Heart right ventricle (tissue), 16 donors: ENCODE results near the gene HPDL. TPM values are rescaled to one million over a fixed set of nuclear protein-coding genes. Genes with fewer than 3 reads are reported as not detected.

Experiments used
- ATAC-seq, 8 donors: fragments of 200-7000 bp; cut with Tn5 transposase; one replicate each; pipeline ENCODE4 v1.9.1; 2020; ENCODE audit warnings: mild to moderate bottlenecking in 8 of 8, moderate library complexity in 8 of 8, moderate number of reproducible peaks in 1 of 8
- DNase-seq, 2 donors: peaks; one replicate each; pipeline ENCODE4 v3.0.0-alpha.2; 2020
- H3K27ac ChIP-seq, 10 donors: fragments of 200-600 bp; sonication (generic) in 2 of 10; one replicate each; pipeline versions ENCODE4 v1.5.0 to v1.8.0; 2020 to 2022; ENCODE audit warnings: mild to moderate bottlenecking in 3 of 10
- H3K27me3 ChIP-seq, 7 donors: fragments of 200-600 bp; one replicate each; pipeline ENCODE4 v1.8.0; 2021 to 2022; ENCODE audit warnings: mild to moderate bottlenecking in 2 of 7
- H3K36me3 ChIP-seq, 9 donors: fragments of 200-600 bp; sonication (generic) in 1 of 9; one replicate each; pipeline versions ENCODE4 v1.5.0 to v1.8.0; 2020 to 2022; ENCODE audit warnings: mild to moderate bottlenecking in 2 of 9
- H3K4me1 ChIP-seq, 9 donors: fragments of 200-600 bp; sonication (generic) in 1 of 9; one replicate each; pipeline versions ENCODE4 v1.5.0 to v1.8.0; 2020 to 2022; ENCODE audit warnings: mild to moderate bottlenecking in 4 of 9
- H3K4me3 ChIP-seq, 10 donors: fragments of 200-600 bp; sonication (generic) in 2 of 10; one replicate each; pipeline versions ENCODE4 v1.5.0 to v1.8.0; 2020 to 2022; ENCODE audit warnings: mild to moderate bottlenecking in 7 of 10, moderate library complexity in 2 of 10
- H3K9me3 ChIP-seq, 11 donors: fragments of 200-600 bp in 10 of 11; sonication (generic) in 2 of 11; one replicate each; pipeline versions ENCODE4 v1.5.0 to v1.8.0; 2013 to 2022; ENCODE audit warnings: mild to moderate bottlenecking in 2 of 11, control low read depth in 1 of 11, moderate library complexity in 1 of 11
- CTCF ChIP-seq, 9 donors: fragments of 200-600 bp; sonication (generic) in 2 of 9; IDR thresholded peaks; one replicate each; pipeline versions ENCODE4 v1.5.0 to v1.8.0; 2021 to 2022; ENCODE audit warnings: antibody characterized with exemption in 9 of 9, mild to moderate bottlenecking in 5 of 9, moderate library complexity in 1 of 9
- WGBS, 2 donors: extraction: QIAGEN DNeasy Blood & Tissue Kit; methylation state at CpG; one replicate each; pipeline ENCODE4 v1.1.7; 2013; ENCODE audit warnings: inconsistent platforms in 1 of 2; 5-methylcytosine and 5-hydroxymethylcytosine counted together
- intact Hi-C, 10 donors: fragments of 100-400 bp; cut with DNase I; formaldehyde crosslinking; loops; one replicate each; pipeline versions ENCODE4 v1.11.1 to v1.14.2; 2022
- polyA plus RNA-seq, 2 donors: library from polyadenylated mRNA; stranded (reverse); fragments of 200-250 nt; gene quantifications; one replicate each; pipeline ENCODE4 v1.2.3, GENCODE V29; 2013
- total RNA-seq, 10 donors: library from RNA; stranded (reverse); fragmentation: NEBNext Ultra II Directional in 3 of 10; extraction: Animal tissue kit (Norgen Biotek cat#: 25700) in 3 of 10; gene quantifications; one replicate each; pipeline versions ENCODE4 v1.2.1 to v1.2.4, GENCODE V29; 2021 to 2023
- donor health status: Arrhythmogenic right ventricular cardiomyopathy.
- donor health status: ischemic (EF 13 %, LVEDD 7.1; RV severe dilation, severe dysfunction).
- donor health status: healthy with polysubstance abuse.
- donor health status: DM: no; HTN: yes; CAD: no.
- donor health status: DM: no; HTN: no; CAD: no.
- donor health status: ischemic (EF 25% LVEDD 6.9; RV normal size, moderate dysfunction).
- donor health status: ischemic (EF 25% LVEDD 5.7; RV mildly dilated, moderate dysfunction).
- donor health status: healthy.
- donor health status: DM: yes; HTN: yes; CAD: no.
- donor health status: Ischemic cardiomyopathy.
- donor health status: ischemic (EF 35%, LVEDD 5.7; RV mildly dilated, moderate dysfunction).
- donor health status: nonischemic (EF 11% LVEDD 7.7; RV severe dilation, severe dysfunction).
- donor health status: DM: yes; HTN: yes; CAD: no.
- donor health status: PGD.
- donor health status: ischemic (EF 29% LVEDD 5.4; RV normal size, mild dysfunction).
- donor health status: nonischemic (EF 23%, LVEDD 6.1; RV moderate dilation, normal function).

HPDL gene
- total and polyA plus RNA-seq, 12 donors: 0.17 to 0.62 (median 0.37) TPM; not detected in 7

- peaks cover 0 to 9% (median 0%) of the 10 kb centered on the region in 7 donors for H3K27me3 ChIP-seq
- no peaks in the 10 kb centered on the region for H3K9me3 ChIP-seq
- no peak for DNase-seq
- TF ChIP-seq CTCF (IDR thresholded peaks at IDR 0.05): no peak
- H3K27ac ChIP-seq: no peak overlapping the region
- peaks cover 0 to 28% (median 14%) of the 10 kb centered on the region in 9 donors for H3K4me1 ChIP-seq
- WGBS, 2 donors: 73 to 75% methylated on average over 4 of the region's 4 CpGs
- no peak for ATAC-seq
- H3K36me3 ChIP-seq: peaks cover 0 to 61% (median 30%) of the 10 kb centered on the region in 9 donors
- no peak overlapping the region for H3K4me3 ChIP-seq
- intact Hi-C loops: no loop called here
Measured at GRCh38 chr1:45329445-45329844, 2.8 kb downstream of the HPDL start.

GRCh38 chr1:45331436-45332345, 5.0 kb downstream of the HPDL start:
- no peak for TF ChIP-seq CTCF (IDR thresholded peaks at IDR 0.05)
- ATAC-seq (no peak), DNase-seq (no peak)
- intact Hi-C loops: no loop called here
- peaks cover 0 to 25% (median 16%) of the 10 kb centered on the region in 9 donors for H3K4me1 ChIP-seq
- no peak overlapping the region for H3K27ac ChIP-seq
- 96 to 97% methylated on average over 18 of the region's 18 CpGs for WGBS, 2 donors
- no peak overlapping the region for H3K4me3 ChIP-seq
- H3K27me3 ChIP-seq: peaks cover 0 to 9% (median 0%) of the 10 kb centered on the region in 7 donors
- no peaks in the 10 kb centered on the region for H3K9me3 ChIP-seq
- peaks cover 0 to 61% (median 30%) of the 10 kb centered on the region in 9 donors for H3K36me3 ChIP-seq

- 95 to 98% methylated on average over 10 of the region's 10 CpGs for WGBS, 2 donors
- TF ChIP-seq CTCF (IDR thresholded peaks at IDR 0.05): no peak
- Histone ChIP-seq H3K27me3 (peaks cover 0 to 4% (median 0%) of the 10 kb centered on the region in 7 donors), H3K4me1 (peaks cover 0 to 18% (median 10%) of the 10 kb centered on the region in 9 donors), H3K36me3 (peaks cover 0 to 61% (median 30%) of the 10 kb centered on the region in 9 donors), H3K4me3 (no peak overlapping the region), H3K27ac (no peak overlapping the region), H3K9me3 (no peaks in the 10 kb centered on the region)
- ATAC-seq (no peak), DNase-seq (no peak)
- intact Hi-C loops: no loop called here
Measured at GRCh38 chr1:45332346-45332720, 5.6 kb downstream of the HPDL start.

GRCh38 chr1:45334308-45335245, 7.9 kb downstream of the HPDL start:
- DNase-seq: peak; percentile 45 to 51
- no peak for TF ChIP-seq CTCF (IDR thresholded peaks at IDR 0.05)
- WGBS, 2 donors: 61 to 70% methylated on average over 9 of the region's 9 CpGs
- H3K4me3 ChIP-seq: no peak overlapping the region
- H3K9me3 ChIP-seq: no peaks in the 10 kb centered on the region
- no peaks in the 10 kb centered on the region for H3K27me3 ChIP-seq
- peak overlapping the region in 8 of 10 donors; percentile 23 to 66 (median 56) for H3K27ac ChIP-seq
- peaks cover 5 to 24% (median 7%) of the 10 kb centered on the region in 9 donors for H3K4me1 ChIP-seq
- peaks cover 0 to 48% (median 30%) of the 10 kb centered on the region in 9 donors for H3K36me3 ChIP-seq
- peak in 6 of 8 donors; percentile 49 to 75 (median 60) for ATAC-seq
- intact Hi-C loops: no loop called here
